Suppressor macrophage treated with lipopolysaccharide for 1 hour (primary cell): ENCODE results near the gene CDK4.
"Not testable (repeated sequence)": the region's sequence is repeated elsewhere in the genome, so short reads cannot be mapped to it uniquely, and the experiment has no call there.

Source experiments
- DNase-seq, 3 donors: peaks; one replicate each; pipeline ENCODE4 v3.0.0-alpha.2; 2020 to 2022

Gene CDK4

DNA sequence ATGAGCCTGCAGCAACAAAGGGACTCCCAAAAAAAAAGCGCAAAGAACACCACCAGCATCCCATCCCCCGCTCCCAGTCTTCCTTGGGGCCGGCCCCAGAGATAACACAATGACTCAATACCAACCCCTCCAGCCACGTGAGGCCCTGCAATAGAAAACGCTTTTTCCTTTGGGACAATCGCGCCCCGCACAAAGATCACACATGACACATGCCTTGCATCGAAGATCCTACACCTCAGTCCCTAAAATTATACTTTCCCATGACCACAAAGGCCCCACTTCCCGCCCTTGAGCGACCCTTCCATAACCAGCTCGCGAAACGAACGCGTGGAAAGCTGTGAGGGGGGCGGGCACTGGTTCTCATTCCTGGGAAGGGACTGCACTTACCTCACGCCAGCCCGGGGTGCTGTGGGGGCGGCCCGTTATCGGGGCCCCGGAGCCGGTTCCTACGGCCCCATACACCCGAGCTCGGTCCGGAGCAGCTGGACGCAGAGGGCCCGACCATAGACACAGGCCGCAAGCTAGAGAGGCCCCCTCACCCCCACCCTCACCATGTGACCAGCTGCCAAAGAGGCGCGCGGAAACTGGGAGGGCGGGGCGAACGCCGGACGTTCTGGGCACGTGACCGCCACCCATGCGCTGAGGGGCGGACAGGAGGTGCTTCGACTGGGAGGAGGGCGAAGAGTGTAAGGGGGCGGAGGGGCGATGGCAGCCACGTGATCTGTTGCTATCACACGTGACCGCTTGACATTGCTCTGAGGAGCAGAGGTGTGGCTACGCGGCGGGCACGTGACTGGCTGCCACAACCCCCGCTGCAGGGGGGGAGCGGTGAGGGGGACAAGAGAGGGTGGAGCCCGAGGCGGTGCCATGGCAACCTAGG, at the start of gene CDK4:
Gene CDK4 (minus strand): TSS at position 523 of the 880 bp plus-strand sequence. CDS start 593 bp downstream, outside the sequence.
- peak; percentile 98 for DNase-seq

DNA sequence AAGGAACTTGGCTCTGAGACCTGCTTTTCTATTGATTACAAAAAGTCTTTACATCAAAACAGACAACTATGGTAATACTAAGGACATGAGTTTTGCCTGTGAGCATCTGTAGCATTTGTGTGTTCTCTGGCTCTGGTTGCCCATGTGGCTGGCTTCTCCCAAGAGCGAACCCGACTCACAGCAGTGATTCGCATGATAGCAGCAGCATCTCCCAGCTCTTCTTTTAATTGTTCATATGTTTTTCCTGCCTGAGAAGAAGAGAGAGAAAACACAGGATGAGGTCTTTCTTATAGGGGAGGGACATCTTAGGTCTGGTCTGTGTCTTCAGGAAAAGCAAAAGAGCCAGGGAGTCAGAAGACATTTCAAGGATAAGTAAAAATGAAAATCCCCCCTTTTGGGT, 48.9 kb upstream of the CDK4 start:
- DNase-seq: no peak

DNA sequence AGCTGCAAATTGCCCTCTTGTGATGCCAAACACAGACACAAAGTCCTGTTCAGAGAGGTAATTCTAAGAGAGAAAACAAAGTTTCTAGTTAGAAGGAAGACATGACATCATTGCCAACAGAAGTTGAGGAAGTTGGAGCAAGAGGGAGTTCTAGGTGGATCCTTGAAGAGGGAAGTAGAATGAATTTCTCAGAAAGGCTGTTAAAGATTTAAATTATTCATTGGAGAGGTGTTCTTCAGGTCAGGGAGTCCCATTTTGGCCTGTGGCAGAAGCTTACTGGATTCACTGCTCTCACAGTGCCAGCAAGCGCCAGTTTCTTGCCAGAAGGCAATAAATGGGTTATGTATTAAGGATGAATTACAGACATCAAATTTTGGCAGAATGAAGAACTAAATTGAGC, 45.8 kb upstream of the CDK4 start:
- peak; percentile 57 to 80 (median 74) for DNase-seq

DNA sequence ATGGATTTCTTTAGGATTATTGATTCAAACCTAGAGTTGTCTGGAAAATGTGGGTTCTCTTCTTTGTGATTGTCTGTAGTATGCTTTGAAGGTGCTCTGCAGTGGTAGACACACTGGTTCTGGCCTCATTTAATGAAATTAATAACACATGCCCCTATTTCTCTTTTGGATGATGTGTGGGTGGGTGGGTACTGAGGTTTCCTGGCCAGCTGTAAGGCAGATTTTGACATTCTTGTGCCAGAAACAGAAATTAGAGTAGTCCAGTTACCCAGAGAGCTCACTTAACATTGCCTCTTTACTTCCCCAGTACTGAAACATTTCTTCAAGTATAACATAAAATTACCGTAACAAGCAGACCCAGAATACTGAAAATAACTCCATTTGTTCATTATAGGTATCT, 44.9 kb upstream of the CDK4 start:
- DNase-seq: no peak

DNA sequence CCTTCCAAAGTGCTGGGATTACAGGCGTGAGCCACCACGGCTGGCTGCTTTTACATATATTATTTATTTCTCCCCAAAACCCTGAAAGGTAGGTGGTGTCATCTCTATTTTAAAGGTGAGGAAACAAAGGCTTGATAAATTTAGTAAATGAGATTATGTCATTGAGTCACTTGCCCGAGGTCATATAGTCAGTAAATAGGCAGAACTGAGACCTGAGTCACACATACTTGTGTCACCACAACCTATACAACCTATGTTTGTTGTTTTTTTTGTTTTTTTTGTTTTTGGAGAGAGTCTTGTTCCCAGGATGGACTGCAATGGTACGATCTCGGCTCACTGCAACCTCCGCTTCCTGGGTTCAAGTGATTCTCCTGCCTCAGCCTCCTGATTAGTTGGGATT, 43.2 kb upstream of the CDK4 start:
- peak in 2 of 3 donors; percentile 14 to 52 for DNase-seq

DNA sequence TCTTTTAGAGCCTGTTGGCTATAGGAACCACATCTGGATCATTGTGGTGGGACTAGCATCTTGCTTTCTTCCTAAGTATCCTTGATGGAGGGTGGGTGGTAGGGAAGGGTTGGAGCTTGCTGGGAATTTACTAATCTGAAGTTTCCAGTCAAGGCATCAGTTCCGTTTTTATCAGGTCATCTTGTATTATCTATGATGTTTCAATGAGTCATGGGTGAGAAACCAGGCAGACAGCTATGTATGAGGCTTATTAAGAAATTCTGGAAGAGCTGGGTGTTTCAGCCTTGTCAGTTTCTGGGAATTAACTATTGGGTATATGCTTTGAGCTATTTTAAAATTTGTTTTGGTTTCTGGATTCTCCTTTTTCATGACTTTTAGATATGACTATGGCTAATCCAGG, 41.8 kb upstream of the CDK4 start:
- peak; percentile 60 to 89 (median 71) for DNase-seq

DNA sequence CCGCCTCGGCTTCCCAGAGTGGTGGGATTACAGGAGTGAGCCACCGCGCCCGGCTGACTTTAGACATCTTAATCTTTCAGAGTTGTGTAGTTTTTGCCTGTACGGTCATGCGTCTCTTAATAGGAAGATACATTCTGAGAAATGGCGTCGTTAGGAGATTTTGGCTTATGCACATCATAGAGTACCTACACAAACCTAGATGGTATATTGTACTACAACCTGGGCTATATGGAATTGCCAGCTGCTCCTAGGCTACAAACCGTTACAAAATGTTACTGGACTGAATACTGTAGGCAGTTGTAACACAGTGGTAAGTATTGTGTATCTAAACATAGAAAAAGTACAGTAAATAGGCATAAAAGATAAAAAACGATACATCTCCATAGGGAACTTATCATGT, 31.8 kb upstream of the CDK4 start:
- no peak for DNase-seq

DNA sequence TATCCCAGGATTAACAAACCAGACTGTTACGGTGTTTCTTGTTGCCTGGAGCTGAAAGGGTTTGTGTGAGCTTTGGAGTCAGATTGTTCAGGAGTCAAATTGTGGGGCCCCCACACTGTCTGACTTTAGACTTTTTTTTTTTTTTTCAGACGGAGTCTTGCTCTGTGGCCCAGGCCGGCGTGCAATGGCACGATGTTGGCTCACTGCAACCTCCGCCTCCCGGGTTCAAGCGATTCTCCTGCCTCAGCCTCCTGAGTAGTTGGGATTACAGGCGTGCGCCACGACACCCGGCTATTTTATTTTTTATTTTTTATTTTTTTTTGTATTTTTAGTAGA, 31.3 kb upstream of the CDK4 start:
- no peak for DNase-seq

DNA sequence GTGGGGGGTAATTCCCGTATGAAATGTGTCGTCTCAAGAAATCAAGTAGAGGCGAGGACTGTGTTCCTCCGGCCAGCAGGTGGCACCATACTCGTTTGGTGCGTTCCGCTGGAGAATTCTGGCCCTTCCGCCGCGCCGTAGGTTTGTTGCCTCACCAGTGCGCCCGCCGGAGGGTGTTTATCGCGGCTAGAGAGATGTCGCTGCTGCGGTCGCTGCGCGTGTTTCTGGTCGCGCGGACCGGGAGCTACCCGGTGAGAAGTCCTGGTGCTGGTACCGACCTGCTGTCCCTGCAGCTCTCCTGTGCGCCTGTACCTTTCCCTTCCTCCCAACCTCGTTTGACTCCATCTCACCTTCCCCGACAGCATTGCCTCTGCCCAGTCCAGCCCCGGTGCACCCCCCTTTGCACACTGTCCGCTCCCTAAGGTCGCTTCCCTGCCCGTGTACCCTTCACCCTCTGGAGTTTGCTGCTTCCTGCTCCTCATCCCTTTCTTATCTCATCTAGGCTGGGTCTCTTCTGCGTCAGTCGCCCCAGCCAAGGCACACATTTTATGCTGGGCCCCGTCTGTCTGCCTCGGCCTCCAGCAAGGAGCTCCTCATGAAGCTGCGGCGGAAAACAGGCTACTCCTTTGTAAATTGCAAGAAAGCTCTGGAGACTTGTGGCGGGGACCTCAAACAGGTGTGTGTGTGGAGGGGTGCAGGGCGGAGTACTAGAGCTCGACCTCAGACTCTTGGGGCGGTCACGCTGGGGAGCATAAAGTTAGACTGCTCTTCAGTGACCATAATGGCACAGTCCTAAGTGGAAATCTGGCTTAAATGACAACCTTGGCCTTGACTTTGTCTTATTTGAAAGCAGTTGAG, 30.7 kb upstream of the CDK4 start, which contains the start of gene TSFM:
Gene TSFM (plus strand): TSS at position 180 of the 858 bp plus-strand sequence. CDS start 15 bp downstream, at position 195.
- DNase-seq: peak; percentile 98 to 99 (median 99)

DNA sequence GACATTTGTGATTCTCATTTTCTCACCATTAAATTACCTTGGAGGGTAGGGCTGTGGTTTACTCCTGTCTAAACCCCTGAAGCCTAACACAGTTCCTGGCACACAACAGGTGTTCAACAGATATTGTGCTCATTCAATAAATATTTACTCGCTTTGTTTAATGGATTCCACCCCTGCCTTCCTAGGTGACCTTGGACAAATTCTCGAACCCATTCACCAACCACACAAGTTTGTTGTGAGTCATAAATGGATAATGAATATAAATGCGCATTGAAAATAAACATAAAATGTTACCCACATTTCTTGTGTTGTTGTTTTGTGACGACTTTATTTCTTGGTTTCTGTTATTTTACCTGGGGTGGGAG, 30.1 kb upstream of the CDK4 start:
- no peak for DNase-seq

DNA sequence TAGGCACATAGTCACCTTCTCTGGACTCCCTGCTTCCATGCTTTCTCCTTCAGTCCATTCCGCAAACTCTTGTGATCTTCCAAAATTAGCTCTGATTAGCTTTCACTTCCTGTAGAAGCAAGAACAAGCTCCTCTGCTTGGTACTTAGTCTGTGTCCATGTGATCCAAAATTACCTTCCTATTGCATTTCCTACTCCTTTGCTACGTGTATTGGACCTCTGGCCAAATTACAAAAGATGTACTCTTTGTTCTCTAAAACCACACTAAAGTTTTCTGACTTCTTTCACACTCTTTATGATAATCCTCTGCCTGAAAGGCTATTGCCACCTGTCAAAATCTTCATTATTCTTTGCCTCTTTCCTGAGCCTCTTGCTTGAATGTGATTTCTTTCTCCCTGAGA, 29.7 kb upstream of the CDK4 start:
- DNase-seq: peak in 1 of 3 donors; percentile 30

DNA sequence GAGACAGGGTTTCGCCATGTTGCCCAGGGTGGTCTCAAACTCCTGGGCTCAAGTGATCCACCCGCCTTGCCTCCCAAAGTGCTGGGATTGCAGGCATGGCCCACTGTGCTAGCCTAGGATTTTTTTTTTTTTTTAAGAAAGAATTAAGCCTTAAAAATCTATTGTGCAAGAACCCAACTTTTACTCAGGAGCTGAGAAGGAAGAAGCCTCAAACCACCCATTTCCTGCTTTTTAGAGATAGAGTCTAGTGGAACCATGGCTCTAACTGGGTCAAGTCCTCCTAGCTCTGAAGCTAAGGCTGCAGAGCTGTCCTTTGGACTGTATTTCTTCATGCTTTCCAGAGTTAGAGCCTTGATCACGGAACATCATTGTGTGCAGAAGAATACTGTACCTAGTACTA, 29.1 kb upstream of the CDK4 start:
- peak; percentile 28 to 50 (median 30) for DNase-seq

DNA sequence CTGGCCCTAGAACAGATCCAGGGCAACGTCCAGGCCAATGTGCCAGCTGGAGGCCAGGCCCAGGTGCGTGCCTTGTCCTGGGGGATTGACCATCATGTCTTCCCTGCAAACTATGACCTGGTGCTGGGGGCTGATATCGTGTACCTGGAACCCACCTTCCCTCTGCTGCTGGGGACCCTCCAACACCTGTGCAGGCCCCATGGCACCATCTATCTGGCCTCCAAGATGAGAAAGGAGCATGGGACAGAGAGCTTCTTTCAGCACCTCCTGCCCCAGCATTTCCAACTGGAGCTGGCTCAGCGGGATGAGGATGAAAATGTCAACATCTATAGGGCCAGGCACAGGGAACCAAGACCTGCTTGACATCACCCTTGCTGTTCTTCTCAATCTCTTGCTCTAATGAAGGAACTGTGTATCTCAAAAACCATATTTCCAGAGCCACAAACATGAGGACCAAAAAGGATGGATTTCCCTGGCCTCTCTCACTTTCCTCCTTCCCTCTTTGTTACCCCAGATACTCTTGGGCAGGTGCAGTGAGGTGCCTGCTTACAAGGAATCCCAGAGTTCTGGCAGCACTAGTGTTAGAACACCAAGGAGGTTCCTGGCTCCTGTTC, 28.3 kb upstream of the CDK4 start:
- no peak for DNase-seq

DNA sequence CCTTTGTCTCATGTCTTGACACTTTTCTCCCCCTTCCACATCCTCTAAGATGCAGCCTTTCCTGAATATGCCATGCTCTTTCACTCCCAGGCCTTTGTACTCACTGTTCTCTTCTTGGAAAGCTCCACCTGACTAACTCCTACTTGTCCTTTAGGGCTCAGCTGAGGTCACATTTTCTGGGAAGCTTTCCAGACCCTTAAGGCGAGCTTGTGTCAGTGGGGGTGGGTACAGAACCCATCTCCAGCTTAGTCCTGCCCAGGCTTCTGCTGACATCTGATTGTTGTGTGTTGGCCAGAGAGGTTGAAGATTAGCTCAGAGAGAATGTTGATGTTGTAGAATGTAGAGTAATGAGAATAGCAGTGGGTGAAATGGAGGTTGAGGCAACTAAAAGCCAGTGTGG, 27.6 kb upstream of the CDK4 start:
- DNase-seq: no peak

DNA sequence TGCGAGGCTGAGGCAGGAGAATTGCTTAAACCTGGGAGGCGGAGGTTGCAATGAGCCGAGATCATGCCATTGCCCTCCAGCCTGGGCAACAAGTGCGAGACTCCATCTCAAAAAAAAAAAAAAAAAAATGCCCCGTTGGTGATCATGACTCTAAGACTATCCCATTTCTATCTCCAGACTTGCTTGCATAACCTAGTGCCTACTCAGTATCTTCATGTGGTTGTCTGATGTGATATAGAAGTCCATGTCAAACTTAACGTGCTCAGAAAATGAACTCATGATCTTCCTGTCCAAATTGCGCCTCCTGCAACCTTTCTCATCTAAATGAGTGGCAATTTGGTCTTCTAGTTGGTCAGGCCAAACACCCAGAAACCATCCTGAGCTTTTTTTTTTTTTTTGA, 25.8 kb upstream of the CDK4 start:
- no peak for DNase-seq

DNA sequence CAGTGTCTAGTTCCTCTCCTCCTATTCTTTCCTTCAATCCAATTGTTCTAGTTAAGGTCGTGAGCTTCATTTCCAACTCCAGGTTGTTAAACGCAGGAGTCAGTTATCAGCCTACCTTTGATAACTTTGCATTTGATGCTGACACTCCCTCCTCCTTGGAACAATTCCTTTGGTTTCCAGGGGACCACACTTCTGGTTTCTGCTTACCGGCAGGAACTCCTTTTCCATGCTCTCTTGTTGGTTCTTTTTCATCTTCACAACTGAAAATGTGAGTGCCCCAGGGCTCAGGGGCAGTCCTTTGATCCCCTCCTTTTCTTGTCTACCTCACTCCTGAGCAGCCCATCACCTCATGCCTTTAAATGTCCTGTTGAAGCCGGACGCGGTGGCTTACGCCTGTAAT, 25.3 kb upstream of the CDK4 start:
- DNase-seq: no peak

DNA sequence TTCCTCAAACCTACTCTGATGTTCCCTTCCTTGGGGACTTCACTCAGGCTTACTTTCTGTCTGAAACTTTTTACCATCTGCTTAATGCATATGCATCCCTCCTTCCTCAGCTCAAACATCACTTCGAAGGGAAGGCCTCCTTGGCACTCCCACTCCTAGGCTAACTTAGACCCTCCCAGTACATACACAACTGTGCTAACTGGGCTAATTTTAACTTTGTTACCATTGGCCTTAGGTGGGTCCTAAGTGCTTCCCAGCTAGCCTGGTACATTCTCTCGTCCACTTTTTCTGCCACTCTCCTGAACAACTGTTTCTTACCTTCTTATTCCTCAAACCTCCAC, 24.1 kb upstream of the CDK4 start:
- no peak for DNase-seq

DNA sequence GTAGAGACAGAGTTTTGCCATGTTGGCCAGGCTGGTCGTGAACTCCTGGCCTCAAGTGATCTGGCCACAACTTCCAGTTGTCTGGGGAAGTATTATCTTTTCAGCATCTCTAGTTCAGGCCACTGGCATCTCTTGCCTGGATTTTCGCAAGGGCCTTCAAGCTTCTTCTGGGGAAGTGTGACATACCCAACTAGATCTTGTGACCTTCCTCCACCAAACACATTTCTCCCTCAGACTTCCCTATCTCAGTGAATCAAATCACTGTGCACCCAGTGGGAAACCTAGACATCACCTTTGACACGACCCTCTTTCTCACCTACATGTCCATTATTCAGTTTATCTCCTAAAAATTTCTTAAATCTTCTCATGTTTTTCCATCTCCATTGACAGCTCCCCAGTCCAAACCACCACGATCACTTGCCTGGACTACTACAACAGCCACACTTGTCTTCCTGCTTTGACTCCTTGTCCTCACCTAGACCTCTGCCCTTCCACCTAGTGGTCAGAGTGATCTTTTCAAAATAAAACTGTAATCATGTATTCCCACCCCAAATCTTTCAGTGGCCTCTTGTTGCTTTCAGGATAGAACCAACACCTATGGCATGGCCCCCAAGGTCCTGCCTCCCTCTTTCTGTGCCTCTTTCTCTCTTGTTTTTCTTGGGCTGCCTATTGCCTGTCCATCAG, 23.6 kb upstream of the CDK4 start:
- DNase-seq: peak; percentile 63 to 69 (median 67)

DNA sequence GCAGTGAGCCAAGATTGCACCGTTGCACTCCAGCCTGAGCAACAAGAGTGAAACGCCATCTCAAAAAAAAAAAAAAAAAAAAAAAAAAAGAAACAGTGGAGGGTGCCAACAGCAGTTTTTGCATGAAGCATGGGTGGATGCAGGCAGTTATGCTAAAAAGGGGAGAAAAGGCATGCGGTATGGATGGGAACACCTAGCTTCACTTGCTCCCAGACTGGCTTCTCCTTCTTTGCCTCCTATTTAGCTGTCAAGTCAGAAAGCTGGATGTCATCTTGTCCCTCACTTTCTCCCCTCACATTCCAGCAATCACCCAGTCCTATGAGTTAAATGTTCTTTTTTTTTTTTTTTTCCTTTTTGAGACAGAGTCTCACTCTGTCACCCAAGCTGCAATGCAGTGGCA, 22.9 kb upstream of the CDK4 start:
- no peak for DNase-seq

DNA sequence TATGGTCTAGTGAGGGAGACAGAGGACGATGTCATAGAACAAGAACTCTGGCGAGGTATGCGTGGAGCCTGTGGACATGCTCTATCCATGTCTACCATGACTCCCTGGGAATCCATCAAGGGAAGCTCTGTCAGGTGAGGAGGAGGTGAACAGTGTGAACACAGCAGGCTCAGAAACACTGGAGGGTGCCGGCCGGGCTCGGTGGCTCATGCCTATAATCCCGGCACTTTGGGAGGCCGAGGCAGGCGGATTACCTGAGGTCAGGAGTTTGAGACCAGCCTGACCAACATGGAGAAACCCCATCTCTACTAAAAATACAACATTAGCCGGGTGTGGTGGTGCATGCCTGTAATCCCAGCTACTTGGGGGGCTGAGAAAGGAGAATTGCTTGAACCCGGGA, 22.5 kb upstream of the CDK4 start:
- not testable (repeated sequence) for DNase-seq

DNA sequence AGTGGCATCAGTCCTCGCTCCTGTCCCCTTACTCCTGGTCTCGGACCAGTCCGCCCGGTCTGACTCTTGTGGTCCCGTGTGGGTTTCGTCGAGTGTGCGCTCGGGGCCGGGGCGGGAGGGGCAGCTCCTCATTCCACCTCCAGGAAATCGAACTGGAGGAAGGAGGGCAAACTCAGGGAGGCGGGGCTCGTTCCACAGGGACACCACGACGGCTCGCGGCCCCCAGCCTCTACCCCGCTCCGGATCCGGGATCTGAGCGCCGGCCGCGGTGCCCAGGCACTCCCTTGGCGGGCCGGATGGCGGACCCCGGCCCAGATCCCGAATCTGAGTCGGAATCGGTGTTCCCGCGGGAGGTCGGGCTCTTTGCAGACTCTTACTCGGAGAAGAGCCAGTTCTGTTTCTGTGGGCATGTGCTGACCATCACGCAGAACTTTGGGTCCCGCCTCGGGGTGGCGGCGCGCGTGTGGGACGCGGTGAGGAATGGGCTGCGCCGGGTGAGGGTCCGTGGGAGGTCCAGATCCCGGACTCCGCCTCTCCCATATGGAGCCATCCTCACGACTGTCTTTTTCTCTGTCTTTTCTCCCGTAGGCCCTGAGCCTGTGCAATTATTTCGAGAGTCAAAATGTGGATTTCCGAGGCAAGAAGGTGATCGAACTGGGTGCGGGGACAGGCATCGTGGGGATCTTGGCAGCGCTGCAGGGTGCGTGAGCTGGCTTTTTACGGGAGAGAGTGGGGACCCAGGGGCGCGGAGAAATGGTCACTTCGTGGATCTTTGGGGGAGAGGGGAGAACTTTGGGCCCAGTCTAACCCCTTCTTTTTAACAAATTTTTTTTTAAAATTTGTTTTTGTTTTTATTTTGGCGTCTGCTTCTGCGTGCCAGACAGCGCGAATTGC, 20.6 kb upstream of the CDK4 start, which contains the start of gene EEF1AKMT3:
Gene EEF1AKMT3 (plus strand): TSS at position 186 of the 894 bp plus-strand sequence. CDS start 111 bp downstream, at position 297.
- DNase-seq: peak; percentile 60 to 80 (median 64)
